Endothelial cell (in vitro differentiated cells): Measurements from ENCODE around the gene AUTS2. TPM values are rescaled to one million over a fixed set of nuclear protein-coding genes. Genes with fewer than 3 reads are reported as not detected.

Experiments used
- DNase-seq: peaks from one replicate; pipeline ENCODE4 v3.0.0; 2021; ENCODE audit warnings: low spot score
- H3K27ac Mint-ChIP-seq: one replicate; pipeline ENCODE4 v1.8.0; 2021; ENCODE audit warnings: mixed read lengths, inconsistent platforms; ENCODE audit not compliant: unreplicated experiment
- H3K27me3 Mint-ChIP-seq: one replicate; pipeline ENCODE4 v1.8.0; 2021; ENCODE audit warnings: mild to moderate bottlenecking, moderate library complexity, mixed read lengths, inconsistent platforms; ENCODE audit not compliant: unreplicated experiment
- H3K36me3 Mint-ChIP-seq: one replicate; pipeline ENCODE4 v1.8.0; 2021; ENCODE audit warnings: mild to moderate bottlenecking, low read depth, mixed read lengths, inconsistent platforms; ENCODE audit not compliant: unreplicated experiment
- H3K4me1 Mint-ChIP-seq: one replicate; pipeline ENCODE4 v1.8.0; 2021; ENCODE audit warnings: mild to moderate bottlenecking, mixed read lengths, inconsistent platforms; ENCODE audit not compliant: unreplicated experiment
- H3K4me3 Mint-ChIP-seq: one replicate; pipeline ENCODE4 v1.8.0; 2021; ENCODE audit warnings: mild to moderate bottlenecking, mixed read lengths, inconsistent platforms; ENCODE audit not compliant: unreplicated experiment
- H3K9me3 Mint-ChIP-seq: one replicate; pipeline ENCODE4 v1.8.0; 2021; ENCODE audit warnings: mixed read lengths, inconsistent platforms; ENCODE audit not compliant: unreplicated experiment
- CTCF ChIP-seq: fragments of 200-600 bp; sonication (generic); IDR thresholded peaks from one replicate; pipeline ENCODE4 v1.5.0; 2021; ENCODE audit warnings: antibody characterized with exemption; ENCODE audit not compliant: unreplicated experiment
- total RNA-seq: library from RNA; stranded (reverse); fragmentation: NEBNext Ultra II Directional; extraction: Animal tissue kit (Norgen Biotek cat#: 25700); gene quantifications from one replicate; pipeline ENCODE4 v1.2.1, GENCODE V29; 2021; ENCODE audit not compliant: unreplicated experiment

AUTS2 gene
- total RNA-seq, 1 donor from 2014 or later = 103 TPM

GRCh38 chr7:70458745-70459144 lies 860.5 kb downstream of the AUTS2 start:
- TF ChIP-seq CTCF = no peak
- no peak overlapping the region for H3K4me3 Mint-ChIP-seq
- no peaks in the 10 kb centered on the region for H3K9me3 Mint-ChIP-seq
- peaks cover 27% of the 10 kb centered on the region for H3K4me1 Mint-ChIP-seq
- H3K27me3 Mint-ChIP-seq = peaks cover 10% of the 10 kb centered on the region
- H3K27ac Mint-ChIP-seq = peak overlapping the region; percentile 74
- no peaks in the 10 kb centered on the region for H3K36me3 Mint-ChIP-seq
- DNase-seq = no peak

GRCh38 chr7:70459546-70459945 lies 861.3 kb downstream of the AUTS2 start:
- no peak for TF ChIP-seq CTCF
- no peak for DNase-seq
- Mint-ChIP-seq H3K9me3 (no peaks in the 10 kb centered on the region), H3K36me3 (no peaks in the 10 kb centered on the region), H3K27me3 (peaks cover 10% of the 10 kb centered on the region), H3K4me3 (no peak overlapping the region), H3K4me1 (peaks cover 27% of the 10 kb centered on the region), H3K27ac (no peak overlapping the region)

GRCh38 chr7:70460071-70460470 lies 861.8 kb downstream of the AUTS2 start:
- no peak overlapping the region for H3K4me3 Mint-ChIP-seq
- no peak for DNase-seq
- H3K9me3 Mint-ChIP-seq = no peaks in the 10 kb centered on the region
- no peak overlapping the region for H3K27ac Mint-ChIP-seq
- peaks cover 7% of the 10 kb centered on the region for H3K27me3 Mint-ChIP-seq
- TF ChIP-seq CTCF = no peak
- H3K4me1 Mint-ChIP-seq = peaks cover 27% of the 10 kb centered on the region
- H3K36me3 Mint-ChIP-seq = no peaks in the 10 kb centered on the region

- H3K27ac Mint-ChIP-seq = no peak overlapping the region
- no peak for TF ChIP-seq CTCF
- H3K27me3 Mint-ChIP-seq = peaks cover 7% of the 10 kb centered on the region
- no peaks in the 10 kb centered on the region for H3K36me3 Mint-ChIP-seq
- H3K4me1 Mint-ChIP-seq = peaks cover 27% of the 10 kb centered on the region
- H3K4me3 Mint-ChIP-seq = peak overlapping the region; percentile 3
- no peak for DNase-seq
- no peaks in the 10 kb centered on the region for H3K9me3 Mint-ChIP-seq
Observed at GRCh38 chr7:70460562-70460961, 862.3 kb downstream of the AUTS2 start.

GRCh38 chr7:70463352-70463938 lies 865.2 kb downstream of the AUTS2 start:
- Mint-ChIP-seq H3K4me1 (peaks cover 15% of the 10 kb centered on the region), H3K36me3 (peaks cover 4% of the 10 kb centered on the region), H3K9me3 (no peaks in the 10 kb centered on the region), H3K27me3 (peaks cover 7% of the 10 kb centered on the region), H3K27ac (no peak overlapping the region), H3K4me3 (no peak overlapping the region)
- no peak for TF ChIP-seq CTCF
- no peak for DNase-seq
